Gastrocnemius medialis (tissue), 4 donors: ENCODE results near the gene FAM78B.

Experiments
- POLR2A ChIP-seq, 2 donors: fragments of 450-650 bp; IDR thresholded peaks; one replicate each; pipeline ENCODE4 v1.6.1; 2017; ENCODE audit warnings: antibody characterized with exemption in 2 of 2, mild to moderate bottlenecking in 2 of 2, moderate library complexity in 2 of 2
- TF ChIP-seq, protein P1 (sequence below), 5 experiments: fragments of 450-650 bp in 3 of 5; fragments of 200-600 bp in 2 of 5; sonication (generic) in 2 of 5; IDR thresholded peaks in 4 of 5; conservative IDR thresholded peaks in 1 of 5; 1 replicate in 4 of 5; 2 replicates in 1 of 5; pipeline ENCODE4 v1.5.1; 2016 to 2019; ENCODE audit warnings: antibody characterized with exemption in 5 of 5, mild to moderate bottlenecking in 3 of 5, moderate library complexity in 3 of 5

- TF ChIP-seq, protein P1, sequence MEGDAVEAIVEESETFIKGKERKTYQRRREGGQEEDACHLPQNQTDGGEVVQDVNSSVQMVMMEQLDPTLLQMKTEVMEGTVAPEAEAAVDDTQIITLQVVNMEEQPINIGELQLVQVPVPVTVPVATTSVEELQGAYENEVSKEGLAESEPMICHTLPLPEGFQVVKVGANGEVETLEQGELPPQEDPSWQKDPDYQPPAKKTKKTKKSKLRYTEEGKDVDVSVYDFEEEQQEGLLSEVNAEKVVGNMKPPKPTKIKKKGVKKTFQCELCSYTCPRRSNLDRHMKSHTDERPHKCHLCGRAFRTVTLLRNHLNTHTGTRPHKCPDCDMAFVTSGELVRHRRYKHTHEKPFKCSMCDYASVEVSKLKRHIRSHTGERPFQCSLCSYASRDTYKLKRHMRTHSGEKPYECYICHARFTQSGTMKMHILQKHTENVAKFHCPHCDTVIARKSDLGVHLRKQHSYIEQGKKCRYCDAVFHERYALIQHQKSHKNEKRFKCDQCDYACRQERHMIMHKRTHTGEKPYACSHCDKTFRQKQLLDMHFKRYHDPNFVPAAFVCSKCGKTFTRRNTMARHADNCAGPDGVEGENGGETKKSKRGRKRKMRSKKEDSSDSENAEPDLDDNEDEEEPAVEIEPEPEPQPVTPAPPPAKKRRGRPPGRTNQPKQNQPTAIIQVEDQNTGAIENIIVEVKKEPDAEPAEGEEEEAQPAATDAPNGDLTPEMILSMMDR (IDR thresholded peaks at IDR 0.05 in 4 of 5, conservative IDR thresholded peaks at IDR 0.05 in 1 of 5) = no peak
- TF ChIP-seq POLR2A (IDR thresholded peaks at IDR 0.05) = no peak
These were observed 3.3 kb upstream of the FAM78B start for GRCh38 chr1:166170075-166170474.
